HTERT RPE-1 (cell line): ENCODE results near the gene SLC25A18.

Source experiments
- in situ Hi-C: fragments of 300-500 bp; cut with MboI; formaldehyde crosslinking; loops from 4 replicates; pipeline ENCODE4 v1.14.3; 2020; ENCODE audit warnings: low sequenced_read_pairs

The SLC25A18 gene

GRCh38 chr22:17569971-17570511 lies 6.7 kb downstream of the SLC25A18 start:
- in situ Hi-C loops, result no loop called here

GRCh38 chr22:17570851-17571631 lies 7.7 kb downstream of the SLC25A18 start:
- in situ Hi-C loops, result no loop called here

- in situ Hi-C loops, result no loop called here
Observed at GRCh38 chr22:17575151-17575550, 11.9 kb downstream of the SLC25A18 start.

GRCh38 chr22:17575681-17576080 lies 12.4 kb downstream of the SLC25A18 start:
- in situ Hi-C loops, result no loop called here

- in situ Hi-C loops, result no loop called here
Observed at GRCh38 chr22:17576470-17576869, 13.2 kb downstream of the SLC25A18 start.

GRCh38 chr22:17578136-17578754 lies 14.9 kb downstream of the SLC25A18 start:
- in situ Hi-C loops, result no loop called here

GRCh38 chr22:17579535-17579981 lies 16.3 kb downstream of the SLC25A18 start:
- in situ Hi-C loops, result no loop called here

GRCh38 chr22:17580441-17581031 lies 17.2 kb downstream of the SLC25A18 start:
- in situ Hi-C loops, result no loop called here

GRCh38 chr22:17581056-17581455 lies 17.8 kb downstream of the SLC25A18 start:
- in situ Hi-C loops, result no loop called here

- in situ Hi-C loops, result no loop called here
Observed at GRCh38 chr22:17581631-17582030, 18.3 kb downstream of the SLC25A18 start.

GRCh38 chr22:17583151-17583550 lies 19.9 kb downstream of the SLC25A18 start:
- in situ Hi-C loops, result no loop called here

- in situ Hi-C loops, result no loop called here
Observed at GRCh38 chr22:17586831-17587440, 23.6 kb downstream of the SLC25A18 start.

- in situ Hi-C loops, result no loop called here
Observed at GRCh38 chr22:17587629-17588028, 24.3 kb downstream of the SLC25A18 start.

- in situ Hi-C loops, result no loop called here
Observed at GRCh38 chr22:17588606-17589005, 25.3 kb downstream of the SLC25A18 start.

- in situ Hi-C loops, result no loop called here
Observed at GRCh38 chr22:17589810-17590375, 26.6 kb downstream of the SLC25A18 start.

- in situ Hi-C loops, result no loop called here
Observed at GRCh38 chr22:17590586-17590985, 27.3 kb downstream of the SLC25A18 start.

- in situ Hi-C loops, result no loop called here
Observed at GRCh38 chr22:17592201-17592600, 28.9 kb downstream of the SLC25A18 start.

- in situ Hi-C loops, result no loop called here
Observed at GRCh38 chr22:17596226-17596625, 32.9 kb downstream of the SLC25A18 start.

- in situ Hi-C loops, result no loop called here
Observed at GRCh38 chr22:17597217-17597616, 33.9 kb downstream of the SLC25A18 start.

GRCh38 chr22:17598318-17598717 lies 35.0 kb downstream of the SLC25A18 start:
- in situ Hi-C loops, result no loop called here

- in situ Hi-C loops, result no loop called here
Observed at GRCh38 chr22:17601031-17601430, 37.7 kb downstream of the SLC25A18 start.
